ENCODE measurements around the gene KLHL5.
"Not testable (repeated sequence)": the region's sequence is repeated elsewhere in the genome, so short reads cannot be mapped to it uniquely, and the experiment has no call there.

The KLHL5 gene, protein sequence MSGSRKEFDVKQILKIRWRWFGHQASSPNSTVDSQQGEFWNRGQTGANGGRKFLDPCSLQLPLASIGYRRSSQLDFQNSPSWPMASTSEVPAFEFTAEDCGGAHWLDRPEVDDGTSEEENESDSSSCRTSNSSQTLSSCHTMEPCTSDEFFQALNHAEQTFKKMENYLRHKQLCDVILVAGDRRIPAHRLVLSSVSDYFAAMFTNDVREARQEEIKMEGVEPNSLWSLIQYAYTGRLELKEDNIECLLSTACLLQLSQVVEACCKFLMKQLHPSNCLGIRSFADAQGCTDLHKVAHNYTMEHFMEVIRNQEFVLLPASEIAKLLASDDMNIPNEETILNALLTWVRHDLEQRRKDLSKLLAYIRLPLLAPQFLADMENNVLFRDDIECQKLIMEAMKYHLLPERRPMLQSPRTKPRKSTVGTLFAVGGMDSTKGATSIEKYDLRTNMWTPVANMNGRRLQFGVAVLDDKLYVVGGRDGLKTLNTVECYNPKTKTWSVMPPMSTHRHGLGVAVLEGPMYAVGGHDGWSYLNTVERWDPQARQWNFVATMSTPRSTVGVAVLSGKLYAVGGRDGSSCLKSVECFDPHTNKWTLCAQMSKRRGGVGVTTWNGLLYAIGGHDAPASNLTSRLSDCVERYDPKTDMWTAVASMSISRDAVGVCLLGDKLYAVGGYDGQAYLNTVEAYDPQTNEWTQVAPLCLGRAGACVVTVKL

DNA sequence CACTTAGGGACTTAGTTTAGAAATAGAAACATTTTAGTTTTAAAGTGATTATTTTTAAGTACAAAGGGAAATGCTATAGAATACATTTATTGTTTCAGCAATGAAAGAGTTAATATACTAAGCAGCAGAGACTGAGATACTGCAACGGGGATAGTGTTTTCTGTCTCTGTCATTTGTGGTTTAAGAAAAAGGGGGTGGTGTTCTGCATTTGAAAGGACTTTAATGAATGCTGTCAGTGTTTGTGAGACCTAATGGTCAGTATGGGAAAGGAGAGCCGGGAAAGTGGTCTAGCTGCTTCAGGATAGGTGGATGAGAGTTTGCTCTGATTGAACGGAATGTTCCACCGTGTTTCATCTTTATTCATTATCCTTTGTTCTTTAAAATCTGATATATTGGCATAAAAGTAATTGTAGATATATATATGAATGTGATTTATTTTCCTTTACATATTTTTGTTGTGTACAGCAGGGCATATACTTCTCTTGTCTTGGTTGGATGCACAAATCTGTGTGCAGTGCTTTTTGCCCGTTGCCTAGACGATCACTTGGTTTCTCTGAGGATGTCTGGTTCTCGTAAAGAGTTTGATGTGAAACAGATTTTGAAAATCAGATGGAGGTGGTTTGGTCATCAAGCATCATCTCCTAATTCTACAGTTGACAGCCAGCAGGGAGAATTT is at the start of gene KLHL5:
KLHL5 (plus strand) TSS at position 139 of the 676 bp plus-strand sequence; CDS start at position 560, 421 bp downstream.
- peak; percentile 79 for DNase-seq

- no peak for DNase-seq
Observed at GRCh38 chr4:39014028-39014427, 48.0 kb upstream of the KLHL5 start.

DNA sequence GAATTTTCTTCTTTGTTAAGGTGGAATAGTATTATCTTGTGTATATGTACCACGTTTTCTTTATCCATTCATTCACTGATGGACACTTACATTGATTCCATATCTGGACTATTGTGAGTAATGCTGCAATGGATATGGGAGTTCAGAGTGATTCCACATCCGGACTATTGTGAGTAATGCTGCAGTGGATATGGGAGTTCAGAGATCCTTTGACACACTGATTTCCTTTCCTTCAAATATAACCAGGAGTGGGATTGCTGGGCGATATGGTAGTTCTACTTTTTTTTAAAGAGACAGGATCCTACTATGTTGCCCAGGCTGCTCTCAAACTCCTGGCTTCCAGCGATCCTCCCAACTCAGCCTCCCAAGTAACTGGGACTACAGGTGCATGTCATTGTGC is 41.9 kb upstream of the KLHL5 start:
- DNase-seq: no peak

- DNase-seq: no peak
Observed at GRCh38 chr4:39021631-39022030, 40.4 kb upstream of the KLHL5 start.

DNA sequence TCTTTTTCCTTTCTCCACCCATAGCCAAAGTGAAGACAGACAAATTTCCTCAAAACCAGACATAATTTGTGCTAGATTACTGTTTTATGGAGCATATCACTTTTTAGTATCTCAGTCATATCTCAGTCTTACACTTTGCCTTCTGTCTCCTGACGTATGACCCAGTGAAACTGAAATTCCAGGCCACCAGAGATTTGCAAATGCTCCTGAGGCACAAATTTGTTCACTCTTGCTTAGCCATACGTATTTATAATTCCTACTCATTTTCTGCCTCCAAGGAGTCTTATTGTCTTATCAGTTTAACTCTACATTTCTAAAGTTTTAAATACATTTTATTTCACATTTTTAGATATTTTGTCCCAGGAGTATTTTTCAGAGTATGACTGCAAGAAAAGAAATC is 39.8 kb upstream of the KLHL5 start:
- no peak for DNase-seq

GRCh38 chr4:39023059-39023458 is 39.0 kb upstream of the KLHL5 start:
- DNase-seq: no peak

- no peak for DNase-seq
Observed at GRCh38 chr4:39024311-39024865, 37.6 kb upstream of the KLHL5 start.

DNA sequence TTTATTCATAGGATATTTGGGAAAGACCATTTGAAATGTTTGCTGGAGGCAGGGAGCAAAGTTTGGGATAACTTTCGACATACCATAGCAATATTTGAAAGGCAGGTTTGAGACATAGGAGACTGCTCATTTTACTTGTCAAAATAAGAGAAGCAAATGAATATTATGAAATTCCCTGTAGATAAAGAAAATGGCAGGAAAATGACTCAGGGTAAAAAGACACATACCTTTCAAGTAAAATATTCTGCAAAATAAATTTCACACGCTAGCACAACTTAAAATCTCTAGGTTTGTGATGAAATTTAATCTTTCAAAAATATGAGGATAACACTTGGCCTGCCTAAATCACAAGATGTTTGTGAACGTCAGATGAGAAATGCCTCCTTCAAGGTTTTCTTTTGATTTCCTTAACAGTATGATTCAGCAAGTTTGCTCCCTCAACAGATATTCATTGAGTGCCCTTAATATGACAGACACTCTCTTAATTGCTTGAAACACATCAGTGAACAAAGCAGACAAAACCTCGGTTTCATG is 36.4 kb upstream of the KLHL5 start:
- DNase-seq: no peak

GRCh38 chr4:39026096-39026495 is 35.9 kb upstream of the KLHL5 start:
- no peak for DNase-seq

DNA sequence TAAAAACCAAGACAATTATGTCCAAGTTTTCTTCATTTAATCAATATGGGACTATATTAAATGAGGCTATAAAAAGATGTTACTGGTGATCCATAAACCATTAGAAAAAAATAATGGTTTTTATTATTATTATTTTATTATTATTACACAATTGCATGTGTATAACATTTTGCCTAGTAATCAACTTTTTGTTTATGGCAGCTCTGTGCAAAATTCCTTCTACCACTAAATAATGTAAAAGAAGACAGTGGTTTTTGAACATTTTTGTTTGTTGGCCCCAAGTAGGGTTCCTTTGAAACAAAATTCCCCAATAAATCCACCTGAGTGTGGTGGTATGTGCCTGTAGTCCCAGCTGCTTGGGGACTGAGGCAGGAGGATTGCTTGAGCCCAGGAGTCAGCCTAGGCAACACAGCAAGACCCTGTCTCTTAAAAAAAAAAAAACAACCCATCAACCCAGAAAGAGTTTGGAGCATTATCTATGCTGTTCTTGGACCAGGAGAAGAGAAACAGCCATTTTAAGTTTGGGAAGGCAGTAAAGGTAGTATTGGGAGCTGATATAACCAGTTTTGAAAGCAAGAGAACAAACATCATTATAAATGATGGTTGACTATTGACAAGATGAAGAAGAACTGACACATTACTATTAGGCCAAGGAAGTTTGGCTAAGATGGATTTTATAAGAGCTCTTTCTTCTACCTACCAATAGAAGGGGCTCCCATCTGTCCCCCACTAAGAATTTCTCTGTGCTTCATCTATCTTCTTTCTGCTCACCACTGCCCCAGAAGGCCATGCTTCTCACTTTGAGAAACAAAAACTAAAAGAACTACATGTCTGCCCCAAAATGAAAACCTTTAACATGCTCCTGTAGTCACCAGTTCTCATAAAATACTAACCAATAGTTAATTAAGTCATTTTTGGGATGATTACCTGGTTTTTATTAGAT is 32.0 kb upstream of the KLHL5 start:
- no peak for DNase-seq

- DNase-seq: no peak
Observed at GRCh38 chr4:39030725-39031124, 31.3 kb upstream of the KLHL5 start.

- DNase-seq: not testable (repeated sequence)
Observed at GRCh38 chr4:39031590-39032020, 30.4 kb upstream of the KLHL5 start.

DNA sequence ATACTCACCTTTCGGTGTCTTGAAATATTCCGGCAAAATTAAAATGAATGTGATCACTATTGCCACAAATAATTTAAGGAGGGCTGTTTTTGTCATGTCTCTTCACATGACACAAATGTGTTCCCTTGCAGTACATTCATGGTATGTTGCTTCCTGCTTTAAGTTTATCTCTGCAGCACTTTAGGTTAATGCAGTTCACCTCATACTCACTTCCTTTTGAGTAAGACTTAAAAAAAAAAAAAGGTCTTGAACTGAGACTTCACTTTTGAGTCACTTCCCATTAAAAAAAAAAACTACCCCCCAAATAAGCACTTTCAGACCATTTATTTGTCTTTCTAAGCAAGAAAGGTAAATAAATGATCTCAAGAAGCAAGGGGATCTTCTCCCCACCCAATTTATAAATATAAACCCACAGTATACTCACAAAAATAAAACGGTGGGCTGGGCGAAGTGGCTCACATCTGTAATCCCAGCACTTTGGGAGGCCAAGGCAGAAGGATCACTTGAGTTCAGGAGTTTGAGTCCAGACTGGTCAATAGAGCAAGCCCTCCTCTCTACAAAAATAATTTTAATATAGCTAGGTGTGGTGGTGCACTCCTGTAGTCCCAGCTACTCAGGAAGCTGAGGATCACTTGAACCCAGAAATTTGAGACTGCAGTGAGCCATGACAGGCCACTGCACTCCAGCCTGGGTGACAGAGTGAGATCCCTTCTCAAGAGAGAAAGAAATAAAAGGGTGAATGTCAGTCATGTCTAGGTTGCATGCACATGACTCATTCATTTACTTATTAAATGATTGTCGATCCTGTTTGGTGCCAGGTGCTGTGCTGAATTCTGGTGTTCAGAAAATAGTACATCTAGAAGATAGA is 29.6 kb upstream of the KLHL5 start, which contains the start of gene TMEM156:
TMEM156 (minus strand) TSS at position 192 of the 868 bp plus-strand sequence; CDS start at position 96, 96 bp downstream.
- DNase-seq: no peak

DNA sequence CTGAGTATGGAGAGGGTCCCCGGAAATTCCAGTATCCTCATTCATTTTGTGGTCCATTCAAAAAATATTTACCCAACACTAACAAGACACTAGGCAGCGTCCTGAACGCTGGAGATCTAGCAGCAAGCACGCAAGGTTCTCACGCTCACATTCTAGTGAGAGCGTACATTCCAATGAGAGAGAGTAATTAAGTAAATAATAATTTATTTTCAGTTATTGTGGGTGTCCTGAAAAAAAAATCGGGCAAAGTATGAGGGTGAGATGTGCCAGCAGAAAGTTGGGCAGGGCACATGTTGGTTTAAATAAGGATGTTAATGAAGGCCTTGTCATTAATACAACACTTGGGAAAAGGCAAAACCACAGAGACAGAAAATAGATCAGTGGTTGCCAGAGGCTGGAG is 25.9 kb upstream of the KLHL5 start:
- DNase-seq: no peak

GRCh38 chr4:39037491-39037825 is 24.6 kb upstream of the KLHL5 start:
- DNase-seq: peak; percentile 63

DNA sequence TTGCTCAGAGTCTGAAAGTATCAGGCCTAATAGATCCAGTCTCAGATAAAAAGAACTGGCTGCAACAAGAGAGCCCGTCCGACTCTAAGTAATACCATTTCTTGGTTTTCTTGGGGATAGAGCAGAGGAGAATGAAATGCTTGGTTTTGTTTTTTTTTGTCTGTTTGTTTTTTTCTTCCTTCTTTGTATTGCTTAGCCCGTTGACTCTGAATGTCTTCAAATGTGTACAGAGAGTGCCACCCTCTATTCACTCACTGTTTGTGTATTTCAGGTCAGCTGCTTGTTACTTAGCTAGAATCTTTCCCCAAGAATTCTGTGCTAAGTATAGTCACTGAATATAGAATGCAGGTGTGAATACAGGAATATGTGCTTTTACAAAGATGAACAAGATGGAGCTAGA is 24.1 kb upstream of the KLHL5 start:
- no peak for DNase-seq

DNA sequence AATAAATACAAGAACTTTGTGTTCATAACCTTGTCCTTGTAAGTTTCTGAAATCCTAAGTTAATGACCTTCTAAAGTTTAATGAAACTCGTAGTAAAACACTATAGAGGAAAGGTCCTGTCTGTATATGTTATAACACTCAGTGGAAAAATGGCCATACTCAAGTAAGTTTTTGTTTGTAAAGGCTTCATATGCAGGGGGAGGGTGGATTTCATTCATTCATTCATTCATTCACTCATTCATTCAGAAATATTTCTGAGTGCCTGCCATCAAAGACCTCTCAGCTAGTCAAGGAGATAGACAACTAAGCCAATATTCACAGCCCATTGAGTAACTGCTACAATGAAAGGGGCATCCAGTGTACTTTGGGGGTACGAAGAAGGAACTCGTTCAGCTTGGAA is 22.9 kb upstream of the KLHL5 start:
- DNase-seq: no peak

GRCh38 chr4:39042366-39042765 is 19.7 kb upstream of the KLHL5 start:
- DNase-seq: no peak

DNA sequence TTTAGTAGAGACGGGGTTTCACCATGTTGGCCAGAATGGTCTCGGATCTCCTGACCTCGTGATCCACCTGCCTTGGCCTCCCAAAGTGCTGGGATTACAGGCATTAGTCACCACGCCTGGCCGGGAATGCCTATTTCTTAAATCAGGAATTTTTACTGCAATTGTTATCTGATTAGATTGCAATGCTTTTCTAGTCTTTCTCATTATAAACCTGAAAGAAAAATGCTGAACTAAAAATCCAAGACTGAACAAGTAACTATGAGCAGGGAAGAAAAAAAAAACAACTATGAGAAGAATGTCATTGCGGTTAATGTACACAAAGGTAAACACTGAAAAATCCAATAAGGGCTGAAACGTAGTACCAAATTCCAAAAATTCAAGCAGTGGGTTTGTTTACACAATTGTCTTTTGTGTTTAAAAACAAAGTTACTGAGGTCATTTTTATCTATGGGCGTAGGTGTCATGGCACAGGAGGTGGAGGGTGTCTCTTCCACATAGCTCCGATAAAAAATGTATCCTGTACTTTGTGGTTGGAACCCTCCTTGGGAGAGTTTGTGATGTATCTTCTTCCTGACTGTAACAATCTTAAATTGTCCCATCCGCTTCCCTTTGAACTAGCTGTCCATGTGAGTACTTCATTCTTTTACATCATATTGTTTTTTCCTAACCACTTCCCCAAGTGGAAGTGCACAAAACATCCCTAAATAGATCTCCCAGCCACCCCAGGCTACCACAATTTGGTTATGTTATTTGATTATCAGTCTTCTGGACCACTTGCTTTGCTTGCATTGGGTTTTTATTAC is 18.8 kb upstream of the KLHL5 start:
- DNase-seq: peak; percentile 63

- no peak for DNase-seq
Observed at GRCh38 chr4:39043861-39044363, 18.1 kb upstream of the KLHL5 start.
